ENCODE results near the gene HYOU1. TPM values are rescaled to one million over a fixed set of nuclear protein-coding genes. Genes with fewer than 3 reads are reported as not detected.

HYOU1 gene
- total RNA-seq, 1 experiment from 2014 or later = 268 TPM

GRCh38 chr11:119077839-119078238 lies 20.8 kb upstream of the HYOU1 start:
- Histone ChIP-seq H3K36me3 (ENCODE audit: control insufficient read depth, insufficient read depth, low read length) (peaks cover 2% of the 10 kb centered on the region; the same call in 1 of the 2 replicates), H3K27me3 (ENCODE audit: control insufficient read depth, insufficient read depth, low read length) (no peaks in the 10 kb centered on the region), H3K9me3 (ENCODE audit: control insufficient read depth, insufficient read depth, low read depth, low read length) (no peaks in the 10 kb centered on the region), H3K4me1 (ENCODE audit: control insufficient read depth, insufficient read depth, low read length) (no peaks in the 10 kb centered on the region), H3K27ac (ENCODE audit: low read length) (no peak overlapping the region), H3K4me3 (ENCODE audit: low read depth in 2 of 2, low read length in 2 of 2) (no peak overlapping the region)
- in situ Hi-C loops (cut with HindIII; ENCODE audit: low pct_unique_long_range_greater_than_20kb, low sequenced_read_pairs) (no loop called here), intact Hi-C loops (cut with micrococcal nuclease; ENCODE audit: unreplicated experiment) (no loop called here)
- DNase-seq (ENCODE audit: low read depth, low spot score) (no peak), ATAC-seq (no peak)
- POLR2A ChIA-PET = no interaction called here
- no TSS peak for BruUV-seq (replicated peaks)
- no peak for TF ChIP-seq REST (IDR thresholded peaks at IDR 0.05; ENCODE audit: insufficient read depth in 1 of 2, low read depth in 2 of 2, low read length in 1 of 2)
- TF ChIP-seq SIN3A (IDR thresholded peaks at IDR 0.05; ENCODE audit: borderline replicate concordance, insufficient read depth, low read depth, low read length) = no peak
- no peak for TF ChIP-seq POLR2AphosphoS5 (IDR thresholded peaks at IDR 0.05; ENCODE audit: low read depth, low read length)
- no peak for TF ChIP-seq CTCF (IDR thresholded peaks at IDR 0.05)
- TF ChIP-seq TCF7L2 (IDR thresholded peaks at IDR 0.05; ENCODE audit: low read depth, low read length) = no peak
- CTCF ChIA-PET = interaction anchor here (0.5 kb wide), 1 partner anchor 9 kb away, joined by 10 read pairs; no protein-coding TSS in a partner anchor

- intact Hi-C loops (cut with micrococcal nuclease; ENCODE audit: unreplicated experiment) (no loop called here), in situ Hi-C loops (cut with HindIII; ENCODE audit: low pct_unique_long_range_greater_than_20kb, low sequenced_read_pairs) (no loop called here)
- Histone ChIP-seq H3K9me3 (ENCODE audit: control insufficient read depth, insufficient read depth, low read depth, low read length) (no peaks in the 10 kb centered on the region), H3K27ac (ENCODE audit: low read length) (peak within 1 kb of the TSS; percentile 88), H3K36me3 (ENCODE audit: control insufficient read depth, insufficient read depth, low read length) (peaks cover 7% of the 10 kb centered on the region; the same call in 1 of the 2 replicates), H3K4me3 (ENCODE audit: low read depth in 2 of 2, low read length in 2 of 2) (peak within 1 kb of the TSS; percentile 73 to 97), H3K4me1 (ENCODE audit: control insufficient read depth, insufficient read depth, low read length) (peaks cover 8% of the 10 kb centered on the region; the same call in 1 of the 2 replicates), H3K27me3 (ENCODE audit: control insufficient read depth, insufficient read depth, low read length) (no peaks in the 10 kb centered on the region)
- ChIA-PET CTCF (interaction anchor here (1.6 kb wide), 1 partner anchor 271 kb away, joined by 5 read pairs; no protein-coding TSS in a partner anchor), POLR2A (interaction anchor here (0.6 to 0.9 kb wide), 4 partner anchors 9 to 35 kb away, joined by 3 to 4 read pairs (median 3); partner anchors contain the start of gene HMBS)
- peak; percentile 99 for ATAC-seq
- no peak for TF ChIP-seq REST (IDR thresholded peaks at IDR 0.05; ENCODE audit: insufficient read depth in 1 of 2, low read depth in 2 of 2, low read length in 1 of 2)
- TF ChIP-seq SIN3A (IDR thresholded peaks at IDR 0.05; ENCODE audit: borderline replicate concordance, insufficient read depth, low read depth, low read length) = peak; percentile 98
- TF ChIP-seq POLR2AphosphoS5 (IDR thresholded peaks at IDR 0.05; ENCODE audit: low read depth, low read length) = peak; percentile 90
- TSS peak; percentile 84 for BruUV-seq (replicated peaks)
- DNase-seq (ENCODE audit: low read depth, low spot score) = peak; percentile 82
These were observed 10.6 kb upstream of the HYOU1 start, which contains the start of gene VPS11 for GRCh38 chr11:119067371-119068222. Gene VPS11 (plus strand): TSS chr11:119067818. CDS start chr11:119067824, 6 bp downstream.
